ENCODE measurements around the gene COL11A1.

Gene COL11A1

GRCh38 chr1:102970496-102971078 lies 137.7 kb downstream of the COL11A1 start:
- H3K4me3 ChIP-seq (ENCODE audit: low read depth, low read length) = no peak overlapping the region
- peak; percentile 63 for TF ChIP-seq CTCF (IDR thresholded peaks at IDR 0.05; ENCODE audit: low read depth, low read length, missing control alignments)
- peak; percentile 16 for DNase-seq (ENCODE audit: low read depth)

GRCh38 chr1:102967786-102968185 lies 140.5 kb downstream of the COL11A1 start:
- no peak for TF ChIP-seq CTCF (IDR thresholded peaks at IDR 0.05; ENCODE audit: low read depth, low read length, missing control alignments)
- no peak for DNase-seq (ENCODE audit: low read depth)
- H3K4me3 ChIP-seq (ENCODE audit: low read depth, low read length) = no peak overlapping the region

DNA sequence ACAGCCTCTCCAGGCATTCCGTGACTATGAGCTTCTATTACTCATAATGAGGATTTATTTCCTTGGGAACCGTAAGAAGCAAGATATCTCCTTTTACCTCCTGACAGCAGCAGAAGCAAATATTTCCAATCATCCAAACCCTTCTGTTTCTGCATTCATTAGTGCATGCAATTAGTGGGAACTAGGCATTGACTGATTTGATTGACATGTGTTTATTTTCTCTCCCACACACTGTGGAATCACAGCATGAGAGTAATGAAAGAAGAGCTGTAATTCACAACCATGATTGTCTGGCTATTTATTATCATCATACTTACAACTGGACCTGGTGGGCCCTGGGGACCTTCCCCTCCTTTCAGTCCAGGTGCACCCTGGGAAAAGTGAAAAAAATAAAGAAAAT lies 146.8 kb downstream of the COL11A1 start:
- H3K4me3 ChIP-seq (ENCODE audit: low read depth, low read length) = no peak overlapping the region
- no peak for DNase-seq (ENCODE audit: low read depth)

DNA sequence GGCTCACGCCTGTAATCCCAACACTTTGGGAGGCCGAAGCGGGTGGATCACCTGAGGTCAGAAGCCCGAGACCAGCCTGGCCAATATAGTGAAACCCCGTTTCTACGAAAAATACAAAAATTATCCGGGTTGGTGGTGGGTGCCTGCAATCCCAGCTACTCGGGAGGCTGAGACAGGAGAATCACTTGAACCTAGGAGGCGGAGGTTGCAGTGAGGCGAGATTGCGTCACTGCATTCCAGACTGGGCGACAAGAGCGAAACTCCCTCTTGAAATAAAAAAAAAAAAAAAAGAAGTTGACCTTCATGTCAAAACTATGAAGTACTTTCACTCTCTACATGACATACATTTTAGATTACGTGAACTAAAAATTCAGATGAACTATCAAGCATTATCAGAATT lies 153.7 kb downstream of the COL11A1 start:
- TF ChIP-seq CTCF (IDR thresholded peaks at IDR 0.05; ENCODE audit: low read depth, low read length, missing control alignments) = no peak
- no peak overlapping the region for H3K4me3 ChIP-seq (ENCODE audit: low read depth, low read length)
- no peak for DNase-seq (ENCODE audit: low read depth)

More for the DNA sequence above, 146.8 kb downstream of the COL11A1 start:
- no peak for TF ChIP-seq CTCF (IDR thresholded peaks at IDR 0.05; ENCODE audit: low read depth, low read length, missing control alignments)

DNA sequence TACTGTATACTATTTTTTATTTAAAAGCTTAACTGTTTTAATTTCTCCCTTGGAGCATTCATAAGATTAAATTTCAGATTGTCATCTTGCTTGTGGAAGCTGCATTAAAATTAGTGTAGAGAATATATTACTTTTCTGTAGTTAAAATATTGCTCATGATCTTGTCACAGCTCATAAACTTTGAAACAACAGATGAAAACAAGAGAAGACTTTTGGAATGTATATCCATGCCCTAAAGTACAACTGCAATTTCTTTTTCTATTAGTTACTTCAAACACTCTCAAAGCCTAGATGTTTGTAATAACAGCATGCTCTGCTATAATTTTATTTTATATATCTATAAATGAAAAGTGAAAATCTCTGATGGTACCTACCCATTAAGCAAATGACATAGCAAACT lies 155.9 kb downstream of the COL11A1 start:
- H3K4me3 ChIP-seq (ENCODE audit: low read depth, low read length) = no peak overlapping the region
- TF ChIP-seq CTCF (IDR thresholded peaks at IDR 0.05; ENCODE audit: low read depth, low read length, missing control alignments) = no peak
- DNase-seq (ENCODE audit: low read depth) = no peak

DNA sequence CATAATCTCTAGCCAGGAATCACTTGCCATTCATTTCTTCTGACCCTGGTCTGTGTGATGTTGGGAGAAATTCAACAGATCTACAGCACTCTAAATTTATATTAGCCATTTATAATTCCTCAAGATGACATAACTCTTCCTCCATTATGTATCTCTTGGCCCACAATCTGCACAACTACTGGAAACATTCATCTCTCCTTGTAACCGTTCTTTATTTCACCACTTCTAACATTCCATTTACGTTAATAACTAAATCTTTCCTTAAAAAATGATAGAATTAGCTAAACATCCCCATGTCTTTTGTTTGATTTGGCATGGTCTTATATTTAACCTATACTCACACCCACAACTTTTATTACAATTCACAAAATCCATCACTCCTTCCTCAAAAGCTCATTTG lies 166.0 kb downstream of the COL11A1 start:
- H3K4me3 ChIP-seq (ENCODE audit: low read depth, low read length) = no peak overlapping the region
- no peak for TF ChIP-seq CTCF (IDR thresholded peaks at IDR 0.05; ENCODE audit: low read depth, low read length, missing control alignments)
- no peak for DNase-seq (ENCODE audit: low read depth)

DNA sequence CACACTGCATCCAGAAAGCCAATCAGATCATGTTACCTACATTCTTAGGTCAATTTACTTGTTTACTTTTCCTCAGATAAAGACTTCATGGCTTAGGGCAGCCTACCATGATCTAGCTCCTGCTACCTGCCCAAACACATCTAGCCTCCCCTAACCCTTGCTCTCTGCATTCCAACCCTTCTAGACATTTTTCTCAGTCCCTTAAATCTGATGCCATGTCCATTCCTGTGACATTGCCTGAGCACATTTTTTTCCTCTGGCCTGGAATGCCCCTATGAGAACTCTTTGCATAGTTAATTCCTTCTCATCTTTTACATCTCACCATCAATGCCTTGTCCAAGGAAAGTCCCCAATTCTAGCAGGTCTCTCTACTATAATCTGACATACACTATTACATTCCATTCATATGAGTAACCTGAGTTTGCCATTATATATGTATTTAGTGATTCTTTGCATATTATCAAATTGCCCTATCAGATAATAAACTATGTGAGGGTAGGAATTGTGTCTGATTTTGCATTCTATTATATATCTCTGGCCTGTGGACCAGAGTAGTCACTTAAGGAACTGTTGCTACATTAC lies 166.9 kb downstream of the COL11A1 start:
- no peak for DNase-seq (ENCODE audit: low read depth)
- H3K4me3 ChIP-seq (ENCODE audit: low read depth, low read length) = no peak overlapping the region
- no peak for TF ChIP-seq CTCF (IDR thresholded peaks at IDR 0.05; ENCODE audit: low read depth, low read length, missing control alignments)
